Mesodermal cell (in vitro differentiated cells): ENCODE data around the gene HSPB7.
A peak's percentile ranks its signal among the peaks of the same experiment; 100 is the strongest.
"Not testable (repeated sequence)": the region's sequence is repeated elsewhere in the genome, so short reads cannot be mapped to it uniquely, and the experiment has no call there.

Experiments
- H3K27ac ChIP-seq: 2 replicates; pipeline ENCODE4 v1.7.0; 2013; ENCODE audit warnings: mild to moderate bottlenecking, low read depth, low read length, moderate library complexity; ENCODE audit not compliant: severe bottlenecking
- H3K36me3 ChIP-seq: 2 replicates; pipeline ENCODE4 v1.7.1; 2013; ENCODE audit warnings: mild to moderate bottlenecking, low read length, moderate library complexity; ENCODE audit not compliant: control insufficient read depth, insufficient read depth
- H3K4me1 ChIP-seq: one replicate; pipeline ENCODE4 v1.7.1; 2013; ENCODE audit warnings: mild to moderate bottlenecking, low read length; ENCODE audit not compliant: insufficient read depth, control insufficient read depth, poor library complexity, severe bottlenecking
- H3K4me3 ChIP-seq: 2 replicates; pipeline ENCODE4 v1.7.0; 2013; ENCODE audit warnings: low read length, control low read depth, mild to moderate bottlenecking; ENCODE audit not compliant: insufficient read depth, poor library complexity, severe bottlenecking; ENCODE audit errors: extremely low read depth
- H3K9me3 ChIP-seq: 2 replicates; pipeline ENCODE4 v1.7.1; 2013; ENCODE audit warnings: mild to moderate bottlenecking, low read length, moderate library complexity; ENCODE audit not compliant: control insufficient read depth
- WGBS, 2 experiments: methylation state at CpG; one replicate each; pipeline ENCODE4 v1.1.5; 2013; ENCODE audit warnings: missing lambda C conversion rate in 2 of 2; ENCODE audit not compliant: insufficient coverage in 2 of 2; 5-methylcytosine and 5-hydroxymethylcytosine counted together

HSPB7 gene

DNA sequence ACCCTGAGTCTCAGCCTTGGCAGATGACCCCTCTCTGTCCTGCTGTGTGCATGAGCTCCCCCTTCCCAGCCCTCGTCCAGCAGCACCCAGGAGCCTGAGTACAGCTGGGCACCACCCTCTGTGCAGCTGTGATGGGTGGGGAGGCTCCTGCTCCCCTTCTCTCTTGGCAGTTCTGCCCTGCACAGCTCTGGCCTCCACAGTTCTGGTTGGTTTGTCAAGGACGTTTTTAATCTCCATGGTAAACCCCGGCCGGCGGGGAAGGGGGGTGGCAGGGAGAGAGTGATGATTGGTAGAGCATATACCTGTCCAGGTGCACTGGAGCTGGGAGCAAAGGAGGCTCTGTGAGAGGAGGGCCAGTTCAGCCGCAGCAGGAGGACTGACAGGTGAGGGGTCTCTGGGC is 3.8 kb upstream of the HSPB7 start, which contains the start of gene CLCNKA:
Gene CLCNKA (plus strand): TSS at position 356 of the 400 bp plus-strand sequence. CDS start 584 bp downstream, outside the sequence.
- H3K36me3 ChIP-seq: no peaks in the 10 kb centered on the region
- H3K27ac ChIP-seq: no peak within 1 kb of the TSS
- no peaks in the 10 kb centered on the region for H3K9me3 ChIP-seq
- peaks cover 41% of the 10 kb centered on the region for H3K4me1 ChIP-seq
- no peak within 1 kb of the TSS for H3K4me3 ChIP-seq
- WGBS, 2 experiments: 89 to 90% methylated on average over 2 to 4 of the region's 6 CpGs

DNA sequence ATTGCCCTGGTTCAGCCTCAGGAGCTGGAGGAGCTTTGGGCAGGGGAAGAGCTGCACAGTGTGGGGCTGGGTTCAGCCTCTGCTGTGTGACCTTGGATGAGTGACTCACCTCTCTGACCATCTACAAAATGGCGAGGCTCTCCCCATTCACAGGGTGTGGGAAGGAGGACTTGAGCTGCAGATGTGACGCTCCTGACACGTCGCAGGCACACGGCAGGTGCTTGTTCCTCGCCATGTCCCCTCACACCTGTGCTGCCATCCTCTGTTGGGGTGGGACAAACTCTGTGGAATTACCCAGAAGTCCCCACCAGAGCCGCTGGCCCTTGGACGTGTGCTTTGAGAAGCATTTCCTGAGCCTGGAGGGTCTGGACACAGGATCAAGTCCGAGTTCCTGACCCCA is 3.0 kb upstream of the HSPB7 start:
- 80% methylated on average over 1 of the region's 9 CpGs; no CpG with 5 or more reads in 1 of the 2 experiments for WGBS, 2 experiments

DNA sequence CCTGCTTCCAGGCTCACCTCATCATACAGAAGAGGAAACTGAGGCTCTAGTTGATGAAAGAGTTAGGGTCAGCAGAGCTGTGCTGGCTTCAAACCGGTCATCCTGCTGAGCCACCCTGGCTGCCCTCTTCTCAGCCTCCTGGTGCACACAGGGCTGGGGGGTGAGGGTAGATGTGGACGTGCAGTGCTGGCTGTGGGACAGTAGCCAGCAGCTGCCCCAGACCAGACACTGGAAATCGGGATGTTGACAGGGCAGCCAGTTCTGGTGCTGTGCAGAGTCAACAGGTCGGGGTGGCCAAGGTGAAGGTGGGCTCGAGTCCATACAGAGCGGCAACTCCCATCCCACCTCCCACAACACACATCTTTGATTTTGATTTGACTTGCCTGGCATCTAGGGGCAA is 2.5 kb upstream of the HSPB7 start:
- Histone ChIP-seq H3K4me1 (peaks cover 51% of the 10 kb centered on the region), H3K36me3 (no peaks in the 10 kb centered on the region), H3K27ac (no peak overlapping the region), H3K4me3 (no peak overlapping the region), H3K9me3 (no peaks in the 10 kb centered on the region)
- WGBS, 2 experiments: 95 to 100% methylated on average over 2 to 3 of the region's 6 CpGs

More for the DNA sequence above, 3.0 kb upstream of the HSPB7 start:
- H3K36me3 ChIP-seq, H3K4me3 ChIP-seq, H3K9me3 ChIP-seq, H3K27ac ChIP-seq: not testable (repeated sequence)
- H3K4me1 ChIP-seq: peaks cover 50% of the 10 kb centered on the region

GRCh38 chr1:16019644-16020277 is 1.9 kb upstream of the HSPB7 start:
- 46 to 63% methylated on average over 7 of the region's 9 CpGs for WGBS, 2 experiments
- H3K36me3 ChIP-seq: no peaks in the 10 kb centered on the region
- peaks cover 52% of the 10 kb centered on the region for H3K4me1 ChIP-seq
- H3K9me3 ChIP-seq: no peaks in the 10 kb centered on the region
- peak overlapping the region; percentile 64 for H3K27ac ChIP-seq
- H3K4me3 ChIP-seq: no peak overlapping the region

DNA sequence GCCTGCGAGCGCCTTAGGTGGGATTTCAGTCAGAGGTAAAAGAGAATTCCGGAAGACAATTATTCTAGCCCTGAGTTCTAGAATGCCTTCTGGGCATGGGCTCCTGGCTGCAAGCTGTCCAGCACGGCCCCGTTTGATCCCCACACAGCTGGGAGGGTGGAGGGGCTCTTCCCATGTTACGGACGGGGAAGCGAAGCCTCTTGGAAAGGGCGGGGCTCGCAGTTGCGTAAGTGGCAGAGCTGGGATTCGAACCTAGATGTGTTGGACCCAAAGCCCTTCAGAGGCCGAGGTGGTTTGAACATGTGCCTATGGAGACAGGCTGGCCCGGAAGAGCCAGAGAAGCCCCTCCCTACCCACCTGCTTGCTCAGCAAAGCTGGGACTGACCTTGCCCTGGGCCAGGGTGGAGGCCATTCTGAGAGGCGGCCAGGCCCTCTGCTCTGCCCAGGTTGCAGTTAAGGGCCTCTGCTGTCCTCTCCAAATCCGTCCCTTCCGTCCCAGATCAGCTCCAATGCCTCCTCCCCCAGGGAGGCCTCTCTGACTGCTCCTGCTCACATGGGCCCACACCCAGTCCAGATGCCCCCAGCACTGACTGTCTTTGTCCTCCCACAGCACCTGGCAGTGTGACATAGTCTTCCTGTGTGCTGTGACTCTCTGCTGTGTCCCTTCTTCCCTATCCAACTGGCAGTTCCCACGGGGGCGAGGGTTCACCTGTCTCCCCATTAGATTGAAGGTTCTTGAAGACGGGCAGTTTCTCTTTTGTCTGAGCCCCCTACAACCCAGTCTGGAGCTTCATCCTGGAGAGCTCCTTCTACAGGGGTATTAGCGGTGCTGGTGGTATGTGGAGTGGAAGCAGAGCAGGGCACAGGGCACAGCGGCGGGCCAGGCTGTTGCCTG is 1.2 kb upstream of the HSPB7 start:
- H3K36me3 ChIP-seq: no peaks in the 10 kb centered on the region
- peak overlapping the region; percentile 93 for H3K27ac ChIP-seq
- WGBS, 2 experiments: 90 to 95% methylated on average over 16 to 22 of the region's 23 CpGs
- H3K9me3 ChIP-seq: no peaks in the 10 kb centered on the region
- H3K4me3 ChIP-seq: no peak overlapping the region
- H3K4me1 ChIP-seq: peaks cover 59% of the 10 kb centered on the region

DNA sequence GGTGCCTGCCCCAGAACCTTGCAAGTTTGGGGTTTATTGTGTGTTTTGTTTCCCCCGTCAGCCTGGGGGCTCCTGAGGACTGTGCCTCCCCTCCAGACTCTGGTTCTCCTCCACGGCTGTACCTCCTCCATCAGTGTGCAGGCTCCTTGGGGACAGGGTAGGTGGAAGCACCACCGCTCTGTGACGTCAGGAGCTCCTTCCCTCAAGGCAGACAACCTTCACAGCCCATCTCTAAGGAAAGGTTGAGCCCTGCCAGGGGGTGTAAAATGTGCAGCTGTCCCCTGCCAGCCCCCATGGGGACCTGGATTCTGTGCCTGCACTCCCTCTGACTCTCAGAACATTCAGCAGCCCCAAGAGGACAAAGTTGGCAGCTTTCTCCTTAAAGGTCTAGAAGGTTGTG is 465 bp upstream of the HSPB7 start:
- Histone ChIP-seq H3K9me3 (no peaks in the 10 kb centered on the region), H3K4me1 (peaks cover 66% of the 10 kb centered on the region), H3K4me3 (no peak overlapping the region), H3K36me3 (no peaks in the 10 kb centered on the region), H3K27ac (peak overlapping the region; percentile 93)
- WGBS, 2 experiments: 60% methylated on average over 2 of the region's 4 CpGs; no CpG with 5 or more reads in 1 of the 2 experiments

- WGBS, 2 experiments: 92 to 93% methylated on average over 3 to 8 of the region's 10 CpGs
- peaks cover 72% of the 10 kb centered on the region for H3K4me1 ChIP-seq
- H3K27ac ChIP-seq: peak overlapping the region; percentile 93
- H3K4me3 ChIP-seq: no peak overlapping the region
- no peaks in the 10 kb centered on the region for H3K9me3 ChIP-seq
- H3K36me3 ChIP-seq: no peaks in the 10 kb centered on the region
Measured at GRCh38 chr1:16017076-16017460, 775 bp downstream of the HSPB7 start.

DNA sequence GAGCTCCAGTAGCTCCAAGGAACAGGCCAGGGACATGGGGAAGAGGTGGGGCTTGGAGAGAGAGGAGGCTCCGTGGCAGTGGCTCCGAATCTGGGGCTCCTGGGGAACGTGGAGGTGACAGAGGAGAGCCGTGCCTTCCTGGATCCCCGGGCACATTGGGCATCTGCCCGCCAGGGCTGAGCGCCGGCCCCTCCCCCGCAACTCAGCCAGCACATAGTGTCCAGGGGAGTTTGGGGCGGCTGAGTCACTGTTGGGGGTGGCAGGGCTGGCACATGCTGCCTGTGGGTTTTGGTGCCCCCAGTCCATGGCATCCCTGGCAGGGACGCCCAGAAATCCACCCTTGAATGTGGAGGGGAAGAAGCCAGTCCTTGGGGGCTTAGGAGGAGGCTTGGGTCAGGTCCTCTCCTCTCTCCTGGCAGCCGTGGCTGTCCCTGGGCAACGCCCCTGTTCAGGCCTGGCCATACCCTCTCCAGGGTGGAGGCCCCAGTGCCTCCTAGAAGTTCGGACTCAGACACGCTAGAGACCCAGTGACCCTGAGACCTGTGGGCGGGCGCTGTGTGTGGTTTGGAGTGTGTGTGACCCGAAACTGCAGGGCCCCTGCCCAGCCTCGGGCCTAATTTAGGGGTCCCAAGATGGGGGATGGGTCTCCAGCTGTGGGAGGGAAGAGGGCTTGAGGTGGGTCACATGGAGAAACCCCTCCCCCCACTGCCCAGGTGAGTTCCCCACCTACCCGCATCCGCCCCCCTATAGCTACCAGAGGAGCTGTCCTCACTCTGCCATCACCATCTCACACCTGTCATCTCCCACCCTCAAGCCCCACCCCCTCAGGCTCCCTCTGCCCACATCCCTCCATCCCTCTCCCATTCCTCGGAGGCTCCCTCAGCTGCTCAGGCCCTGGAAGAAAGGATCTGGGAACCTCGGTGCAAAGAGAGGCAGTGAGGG is 1.6 kb downstream of the HSPB7 start:
- WGBS, 2 experiments: 90 to 93% methylated on average over 10 to 21 of the region's 23 CpGs
- Histone ChIP-seq H3K9me3 (no peaks in the 10 kb centered on the region), H3K27ac (no peak overlapping the region), H3K4me3 (no peak overlapping the region), H3K36me3 (no peaks in the 10 kb centered on the region), H3K4me1 (peaks cover 72% of the 10 kb centered on the region)

GRCh38 chr1:16015491-16015890 is 2.4 kb downstream of the HSPB7 start:
- no peaks in the 10 kb centered on the region for H3K9me3 ChIP-seq
- no peak overlapping the region for H3K4me3 ChIP-seq
- WGBS, 2 experiments: 95 to 99% methylated on average over 23 to 25 of the region's 25 CpGs
- H3K27ac ChIP-seq: no peak overlapping the region
- no peaks in the 10 kb centered on the region for H3K36me3 ChIP-seq
- H3K4me1 ChIP-seq: peaks cover 69% of the 10 kb centered on the region
